Suprapubic skin (tissue), 4 donors: ENCODE data around the gene SLC25A11. TPM values are rescaled to one million over a fixed set of nuclear protein-coding genes. Genes with fewer than 3 reads are reported as not detected.
"Not testable (repeated sequence)": the region's sequence is repeated elsewhere in the genome, so short reads cannot be mapped to it uniquely, and the experiment has no call there.

Experiments
- DNase-seq, 2 donors: peaks; one replicate each; pipeline ENCODE4 v3.0.0-alpha.2; 2019; ENCODE audit warnings: low spot score in 2 of 2
- H3K27ac ChIP-seq: fragments of 200-600 bp; sonication (generic); one replicate; pipeline ENCODE4 v1.5.1; 2019
- H3K27me3 ChIP-seq: fragments of 200-600 bp; sonication (generic); one replicate; pipeline ENCODE4 v1.5.1; 2019
- H3K36me3 ChIP-seq: fragments of 200-600 bp; sonication (generic); one replicate; pipeline ENCODE4 v1.5.1; 2019
- H3K4me1 ChIP-seq: fragments of 200-600 bp; sonication (generic); one replicate; pipeline ENCODE4 v1.5.1; 2019
- H3K4me3 ChIP-seq: fragments of 200-600 bp; sonication (generic); one replicate; pipeline ENCODE4 v1.5.1; 2019; ENCODE audit warnings: mild to moderate bottlenecking
- H3K9me3 ChIP-seq: fragments of 200-600 bp; sonication (generic); one replicate; pipeline ENCODE4 v1.5.1; 2019
- CTCF ChIP-seq, 2 donors: fragments of 200-600 bp in 1 of 2; fragments of 450-650 bp in 1 of 2; sonication (generic) in 1 of 2; IDR thresholded peaks; one replicate each; pipeline ENCODE4 v1.5.1; 2016 to 2019; ENCODE audit warnings: antibody characterized with exemption in 2 of 2, mild to moderate bottlenecking in 1 of 2, moderate library complexity in 1 of 2
- EP300 ChIP-seq: sonication (generic); formaldehyde crosslinking; IDR thresholded peaks from one replicate; pipeline ENCODE4 v1.6.1; 2017; ENCODE audit warnings: antibody characterized with exemption
- POLR2A ChIP-seq, 2 donors: fragments of 450-650 bp; IDR thresholded peaks; one replicate each; pipeline ENCODE4 v1.6.1; 2017; ENCODE audit warnings: antibody characterized with exemption in 2 of 2, mild to moderate bottlenecking in 2 of 2, moderate library complexity in 2 of 2
- POLR2AphosphoS5 ChIP-seq, 3 donors: sonication (generic); formaldehyde crosslinking; IDR thresholded peaks; one replicate each; pipeline ENCODE4 v1.6.1; 2017; ENCODE audit warnings: antibody characterized with exemption in 3 of 3
- WGBS: methylation state at CpG from one replicate; pipeline ENCODE4 v1.1.5; 2018; 5-methylcytosine and 5-hydroxymethylcytosine counted together
- total RNA-seq, 4 donors: library from RNA; depleted of rRNA; stranded (reverse); fragments of >200 nt; gene quantifications; one replicate each; pipeline ENCODE4 v1.1.0, GENCODE V29; 2016

The SLC25A11 gene
- total RNA-seq, 4 donors from 2014 or later, result 35.7 to 74.3 (median 41.6) TPM

GRCh38 chr17:4908301-4908700 lies 31.5 kb downstream of the SLC25A11 start:
- H3K4me1 ChIP-seq, result peaks cover 28% of the 10 kb centered on the region
- no peaks in the 10 kb centered on the region for H3K9me3 ChIP-seq
- DNase-seq, result peak in 1 of 2 donors; percentile 73
- H3K36me3 ChIP-seq, result no peaks in the 10 kb centered on the region
- peak overlapping the region; percentile 91 for H3K27ac ChIP-seq
- no peak for TF ChIP-seq EP300
- TF ChIP-seq POLR2A (IDR thresholded peaks at IDR 0.05), result no peak
- TF ChIP-seq CTCF (IDR thresholded peaks at IDR 0.05), result no peak
- WGBS, result 38% methylated on average over 7 of the region's 10 CpGs
- no peaks in the 10 kb centered on the region for H3K27me3 ChIP-seq
- no peak overlapping the region for H3K4me3 ChIP-seq

DNA sequence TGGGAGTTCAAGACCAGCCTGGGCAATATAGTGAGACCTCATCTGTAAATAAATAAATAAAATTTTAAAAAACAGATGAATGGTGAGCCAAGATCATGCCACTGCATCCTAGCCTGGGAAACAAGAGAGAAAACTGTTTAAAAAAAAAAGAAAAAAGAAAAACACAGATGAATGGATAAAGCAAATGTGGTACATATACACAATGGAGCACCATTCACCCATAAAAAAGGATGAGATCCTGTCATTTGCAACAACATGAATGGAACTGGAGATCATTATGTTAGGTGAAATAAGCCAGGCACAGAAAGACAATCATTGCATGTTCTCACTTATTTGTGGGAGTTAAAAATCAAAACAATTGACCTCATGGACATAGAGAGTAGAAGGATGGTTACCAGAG lies 33.2 kb downstream of the SLC25A11 start:
- not testable (repeated sequence) for H3K4me3 ChIP-seq, DNase-seq, H3K27me3 ChIP-seq, H3K36me3 ChIP-seq, H3K9me3 ChIP-seq, H3K27ac ChIP-seq
- peaks cover 39% of the 10 kb centered on the region for H3K4me1 ChIP-seq

DNA sequence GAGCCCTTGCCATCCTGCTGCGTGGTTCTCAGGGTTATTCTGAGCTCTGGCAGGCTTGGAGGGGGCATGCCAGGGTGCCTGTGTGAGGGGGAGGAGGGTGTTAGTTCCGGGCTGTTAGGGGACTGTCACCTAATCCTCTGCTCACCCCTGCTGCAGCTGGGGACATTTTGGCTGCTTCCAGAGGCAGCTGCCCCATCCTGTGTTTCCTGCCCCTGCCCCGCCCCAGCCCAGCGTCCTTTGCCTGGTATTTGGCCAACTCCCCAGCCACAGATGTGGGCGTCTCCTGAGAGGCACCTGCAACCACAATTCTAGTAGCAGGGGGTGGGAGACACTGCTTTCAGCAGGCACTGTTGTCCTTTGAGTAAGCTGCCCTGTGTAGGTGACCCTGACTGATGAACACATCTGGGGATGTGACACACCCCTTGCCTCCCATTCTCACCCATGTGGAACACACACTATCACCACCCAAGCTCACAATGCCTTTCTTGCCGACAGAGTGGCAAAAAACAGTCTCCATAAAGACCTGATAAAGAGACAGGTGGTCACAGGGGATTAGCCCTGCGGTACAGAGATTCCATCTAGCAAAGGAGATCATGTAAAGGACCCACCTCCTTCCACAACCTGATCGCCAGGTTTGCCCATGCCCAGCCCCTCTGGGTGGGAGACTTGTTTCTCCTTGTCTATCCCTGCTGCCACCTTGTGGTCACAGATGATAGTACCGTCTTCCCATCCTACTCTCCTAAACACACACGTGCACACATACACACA lies 36.6 kb downstream of the SLC25A11 start, which contains the start of gene CHRNE:
TSS of gene CHRNE (minus strand) at position 48 of the 768 bp plus-strand sequence. CDS start at position 13, 35 bp downstream.
- Histone ChIP-seq H3K4me1 (peaks cover 48% of the 10 kb centered on the region), H3K36me3 (no peaks in the 10 kb centered on the region), H3K4me3 (no peak within 1 kb of the TSS), H3K27me3 (no peaks in the 10 kb centered on the region), H3K27ac (peak within 1 kb of the TSS; percentile 42), H3K9me3 (no peaks in the 10 kb centered on the region)
- DNase-seq, result peak; percentile 91 to 93
- 4% methylated on average over 6 of the region's 10 CpGs for WGBS
- TF ChIP-seq CTCF (IDR thresholded peaks at IDR 0.05), result peak; percentile 67 to 74
- TF ChIP-seq POLR2AphosphoS5 (IDR thresholded peaks at IDR 0.05), result no peak

DNA sequence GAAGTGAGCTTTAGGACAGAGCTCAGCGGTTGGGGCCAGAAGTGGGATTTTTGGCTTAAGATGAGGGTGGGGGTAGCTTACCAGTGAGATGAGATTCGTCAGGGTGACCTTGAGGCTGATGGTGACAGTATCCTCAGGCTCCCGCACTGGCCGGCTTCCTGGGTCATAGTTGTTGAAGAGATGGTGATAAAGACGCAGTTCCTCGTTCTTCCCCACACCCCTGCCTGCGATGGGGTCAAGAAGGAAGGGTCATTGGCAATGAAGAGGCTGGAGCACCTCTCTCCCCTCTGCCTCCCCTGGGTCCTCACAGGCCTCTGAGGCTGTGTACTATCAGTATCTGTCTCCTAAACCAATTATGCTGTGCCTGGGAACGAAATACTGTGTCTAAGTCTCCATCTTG lies 37.3 kb downstream of the SLC25A11 start:
- no peak for DNase-seq
- Histone ChIP-seq H3K36me3 (no peaks in the 10 kb centered on the region), H3K4me1 (peaks cover 45% of the 10 kb centered on the region), H3K4me3 (no peak overlapping the region), H3K27me3 (no peaks in the 10 kb centered on the region), H3K27ac (peak overlapping the region; percentile 42), H3K9me3 (no peaks in the 10 kb centered on the region)
- WGBS, result 75% methylated on average over 7 of the region's 8 CpGs
- TF ChIP-seq EP300, result no peak
- TF ChIP-seq POLR2AphosphoS5 (IDR thresholded peaks at IDR 0.05), result no peak
- TF ChIP-seq CTCF (IDR thresholded peaks at IDR 0.05), result no peak
- TF ChIP-seq POLR2A (IDR thresholded peaks at IDR 0.05), result no peak

GRCh38 chr17:4901648-4902344 lies 38.0 kb downstream of the SLC25A11 start:
- peak overlapping the region; percentile 42 for H3K27ac ChIP-seq
- WGBS, result 63% methylated on average over 25 of the region's 48 CpGs
- peak in 1 of 2 donors; percentile 75 for DNase-seq
- peaks cover 5% of the 10 kb centered on the region for H3K36me3 ChIP-seq
- no peaks in the 10 kb centered on the region for H3K9me3 ChIP-seq
- peak in 1 of 2 donors; percentile 12 for TF ChIP-seq POLR2A (IDR thresholded peaks at IDR 0.05)
- TF ChIP-seq EP300, result no peak
- H3K27me3 ChIP-seq, result no peaks in the 10 kb centered on the region
- H3K4me3 ChIP-seq, result peak overlapping the region; percentile 63
- peaks cover 45% of the 10 kb centered on the region for H3K4me1 ChIP-seq

DNA sequence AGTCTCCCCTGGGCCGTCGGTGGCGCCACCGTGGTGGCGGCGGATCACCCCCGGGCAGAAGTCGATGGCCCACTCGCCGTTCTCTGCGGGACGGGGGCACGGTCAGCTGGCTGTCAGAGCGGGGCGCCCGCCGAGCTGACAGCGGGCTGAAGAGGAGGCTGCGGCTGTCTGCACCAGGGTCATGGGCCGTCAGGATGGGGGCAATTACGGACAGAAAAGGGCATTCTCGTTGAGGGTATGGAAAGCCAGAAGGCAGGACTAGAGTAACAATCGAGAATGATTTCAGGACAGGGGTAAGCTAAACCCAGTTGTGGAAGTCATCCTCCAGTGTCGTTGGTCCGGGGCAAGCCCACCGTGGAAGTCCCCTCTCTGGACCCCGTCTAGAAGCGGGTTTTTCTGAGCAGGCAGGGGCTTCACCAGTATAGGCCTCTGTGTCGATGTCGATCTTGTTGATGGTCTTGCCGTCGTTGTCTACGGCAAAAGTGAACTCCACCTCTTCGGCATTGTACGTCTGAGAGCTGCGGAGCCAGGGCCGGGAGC lies 38.7 kb downstream of the SLC25A11 start:
- Histone ChIP-seq H3K36me3 (peaks cover 12% of the 10 kb centered on the region), H3K27me3 (no peaks in the 10 kb centered on the region), H3K4me1 (peaks cover 45% of the 10 kb centered on the region), H3K4me3 (peak overlapping the region; percentile 63), H3K9me3 (no peaks in the 10 kb centered on the region), H3K27ac (peak overlapping the region; percentile 24)
- WGBS, result 81% methylated on average over 37 of the region's 37 CpGs
- no peak for TF ChIP-seq CTCF (IDR thresholded peaks at IDR 0.05)
- peak in 1 of 2 donors; percentile 14 for TF ChIP-seq POLR2A (IDR thresholded peaks at IDR 0.05)
- peak in 1 of 2 donors; percentile 57 for DNase-seq
